HG03045 (cell line): ENCODE measurements around the gene TEX19.
"Not testable (repeated sequence)": the region's sequence is repeated elsewhere in the genome, so short reads cannot be mapped to it uniquely, and the experiment has no call there.

Experiments
- ATAC-seq: cut with Tn5 transposase; IDR thresholded peaks from one replicate; pipeline ENCODE4 v1.9.1; 2021; ENCODE audit warnings: mild to moderate bottlenecking, moderate library complexity; ENCODE audit not compliant: unreplicated experiment

Gene TEX19

DNA sequence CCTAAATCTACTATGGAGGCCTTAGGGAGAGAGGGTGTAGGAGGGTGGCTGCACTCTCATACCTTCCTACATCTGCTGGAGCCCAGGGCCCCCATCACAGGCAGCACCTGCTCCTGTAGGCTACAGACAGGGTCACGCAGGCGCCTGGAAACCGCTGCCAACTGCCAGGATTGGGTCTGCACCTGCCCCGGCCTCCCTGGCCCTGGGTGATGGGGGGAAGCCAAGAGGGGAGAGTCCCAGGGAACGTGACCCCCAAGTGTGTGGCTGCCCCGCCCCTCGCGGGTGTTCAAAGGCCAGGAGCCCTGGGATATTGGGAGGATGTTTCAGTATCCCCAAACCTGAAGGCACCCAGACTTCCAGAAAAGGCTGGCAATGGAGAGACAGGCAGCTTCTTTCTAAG is 5.6 kb upstream of the TEX19 start:
- ATAC-seq: no peak

GRCh38 chr17:82354804-82355308 is 4.2 kb upstream of the TEX19 start:
- no peak for ATAC-seq

GRCh38 chr17:82355770-82356427 is 3.1 kb upstream of the TEX19 start:
- ATAC-seq: no peak

DNA sequence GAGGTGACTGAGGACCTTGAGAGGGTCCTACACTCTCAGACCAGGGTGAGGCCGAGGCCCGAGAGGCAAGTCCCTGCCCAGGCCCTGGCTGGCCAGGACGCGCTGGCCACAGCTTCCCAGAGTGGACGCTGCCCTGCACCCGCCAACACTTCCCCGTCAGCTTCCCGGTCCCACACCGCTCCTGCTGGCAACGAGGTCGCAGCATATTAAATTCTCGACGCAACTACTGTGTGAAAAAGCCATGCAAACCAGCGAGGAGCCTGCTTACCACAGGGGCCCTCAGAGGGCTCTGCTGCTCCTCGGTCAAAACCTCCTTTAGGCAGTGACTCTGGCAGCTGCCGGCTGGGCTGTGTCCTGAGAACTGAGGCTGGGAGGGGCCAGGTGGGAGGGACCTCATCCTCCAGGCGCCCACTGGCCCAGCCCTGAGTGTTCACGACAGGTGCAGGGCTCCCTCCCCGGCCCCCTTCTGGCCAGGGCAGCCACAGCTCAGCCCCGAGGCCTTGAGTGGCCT is 2.1 kb upstream of the TEX19 start:
- no peak for ATAC-seq

- ATAC-seq: no peak
These were observed 1.7 kb upstream of the TEX19 start for GRCh38 chr17:82357394-82357793.

DNA sequence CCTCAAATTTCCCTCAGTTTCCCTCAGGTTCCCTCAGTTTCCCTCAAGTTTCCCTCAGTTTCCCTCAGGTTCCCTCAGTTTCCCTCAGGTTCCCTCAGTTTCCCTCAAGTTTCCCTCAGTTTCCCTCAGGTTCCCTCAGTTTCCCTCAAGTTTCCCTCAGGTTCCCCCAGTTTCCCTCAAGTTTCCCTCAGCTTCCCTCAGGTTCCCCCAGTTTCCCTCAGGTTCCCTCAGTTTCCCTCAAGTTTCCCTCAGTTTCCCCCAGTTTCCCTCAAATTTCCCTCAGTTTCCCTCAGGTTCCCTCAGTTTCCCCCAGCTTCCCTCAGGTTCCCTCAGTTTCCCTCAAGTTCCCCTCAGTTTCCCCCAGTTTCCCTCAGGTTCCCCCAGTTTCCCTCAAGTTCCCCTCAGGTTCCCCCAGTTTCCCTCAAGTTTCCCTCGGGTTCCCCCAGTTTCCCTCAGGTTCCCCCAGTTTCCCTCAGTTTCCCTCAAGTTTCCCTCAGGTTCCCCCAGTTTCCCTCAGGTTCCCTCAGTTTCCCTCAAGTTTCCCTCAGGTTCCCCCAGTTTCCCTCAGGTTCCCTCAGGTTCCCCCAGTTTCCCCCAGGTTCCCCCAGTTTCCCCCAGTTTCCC is 516 bp downstream of the TEX19 start:
- ATAC-seq: not testable (repeated sequence)

DNA sequence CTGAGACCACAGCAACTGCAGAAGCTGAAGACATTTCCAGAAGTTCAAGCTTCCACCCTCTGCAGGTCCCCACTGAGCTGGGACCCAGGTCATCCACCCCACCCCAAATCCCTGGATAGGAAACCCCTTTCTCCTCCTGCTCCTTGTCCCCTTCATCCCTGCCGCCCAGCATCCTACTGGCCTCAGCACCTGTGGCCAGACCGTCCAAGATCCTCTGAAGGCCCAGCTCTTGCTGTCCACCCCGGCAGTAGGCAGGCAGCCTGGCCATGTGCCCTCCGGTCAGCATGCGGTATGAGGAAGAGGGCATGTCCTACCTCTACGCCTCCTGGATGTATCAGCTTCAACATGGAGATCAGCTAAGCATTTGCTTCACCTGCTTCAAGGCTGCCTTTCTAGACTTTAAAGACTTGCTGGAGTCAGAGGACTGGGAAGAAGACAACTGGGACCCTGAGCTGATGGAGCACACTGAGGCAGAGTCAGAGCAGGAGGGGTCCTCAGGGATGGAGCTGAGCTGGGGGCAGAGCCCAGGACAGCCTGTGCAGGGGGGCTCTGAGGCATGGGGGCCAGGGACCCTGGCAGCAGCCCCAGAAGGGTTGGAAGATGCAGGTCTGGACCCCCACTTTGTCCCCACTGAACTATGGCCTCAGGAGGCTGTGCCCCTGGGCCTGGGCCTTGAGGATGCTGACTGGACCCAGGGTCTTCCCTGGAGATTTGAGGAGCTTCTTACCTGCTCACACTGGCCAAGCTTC is 3.0 kb downstream of the TEX19 start:
- ATAC-seq: no peak

GRCh38 chr17:82365606-82366295 is 6.7 kb downstream of the TEX19 start:
- no peak for ATAC-seq

DNA sequence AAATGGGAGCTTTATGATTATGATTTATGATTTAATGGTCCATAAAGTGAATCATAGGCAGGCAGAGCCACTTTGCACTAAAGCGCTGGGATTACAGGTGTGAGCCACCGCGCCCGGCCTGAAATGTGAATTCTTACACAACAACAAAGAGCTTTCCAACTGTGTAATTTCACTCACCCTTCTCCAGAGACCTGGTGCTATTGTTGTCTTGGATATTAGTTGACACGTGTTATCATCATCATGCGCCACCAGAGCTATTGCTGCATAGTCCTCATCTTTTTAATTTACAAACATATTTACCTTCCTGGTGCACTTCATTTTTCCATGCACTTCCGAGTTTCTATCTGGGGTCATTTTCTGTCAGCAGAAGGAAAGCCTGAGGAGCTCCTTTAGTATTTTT is 7.7 kb downstream of the TEX19 start:
- ATAC-seq: no peak

- ATAC-seq: no peak
These were observed 8.9 kb downstream of the TEX19 start for GRCh38 chr17:82367724-82368524.

DNA sequence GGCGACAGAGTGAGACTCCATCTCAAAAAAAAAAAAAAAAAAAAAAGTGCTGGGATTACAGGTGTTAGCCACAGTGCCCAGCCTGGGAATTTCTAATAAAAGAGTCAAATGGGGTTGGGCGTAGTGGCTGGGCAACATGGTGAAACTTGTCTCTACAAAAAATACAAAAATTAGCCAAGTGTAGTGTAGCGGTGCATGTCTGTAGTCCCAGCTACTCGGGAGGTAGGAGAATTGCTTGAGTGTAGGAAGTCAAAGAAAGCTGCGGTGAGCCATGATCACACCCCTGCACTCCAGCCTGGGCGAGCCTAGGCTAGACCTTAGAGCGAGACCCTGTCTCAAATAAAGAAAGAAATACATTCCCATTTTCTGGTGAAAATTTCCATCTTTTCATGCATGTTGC is 10.2 kb downstream of the TEX19 start:
- no peak for ATAC-seq

DNA sequence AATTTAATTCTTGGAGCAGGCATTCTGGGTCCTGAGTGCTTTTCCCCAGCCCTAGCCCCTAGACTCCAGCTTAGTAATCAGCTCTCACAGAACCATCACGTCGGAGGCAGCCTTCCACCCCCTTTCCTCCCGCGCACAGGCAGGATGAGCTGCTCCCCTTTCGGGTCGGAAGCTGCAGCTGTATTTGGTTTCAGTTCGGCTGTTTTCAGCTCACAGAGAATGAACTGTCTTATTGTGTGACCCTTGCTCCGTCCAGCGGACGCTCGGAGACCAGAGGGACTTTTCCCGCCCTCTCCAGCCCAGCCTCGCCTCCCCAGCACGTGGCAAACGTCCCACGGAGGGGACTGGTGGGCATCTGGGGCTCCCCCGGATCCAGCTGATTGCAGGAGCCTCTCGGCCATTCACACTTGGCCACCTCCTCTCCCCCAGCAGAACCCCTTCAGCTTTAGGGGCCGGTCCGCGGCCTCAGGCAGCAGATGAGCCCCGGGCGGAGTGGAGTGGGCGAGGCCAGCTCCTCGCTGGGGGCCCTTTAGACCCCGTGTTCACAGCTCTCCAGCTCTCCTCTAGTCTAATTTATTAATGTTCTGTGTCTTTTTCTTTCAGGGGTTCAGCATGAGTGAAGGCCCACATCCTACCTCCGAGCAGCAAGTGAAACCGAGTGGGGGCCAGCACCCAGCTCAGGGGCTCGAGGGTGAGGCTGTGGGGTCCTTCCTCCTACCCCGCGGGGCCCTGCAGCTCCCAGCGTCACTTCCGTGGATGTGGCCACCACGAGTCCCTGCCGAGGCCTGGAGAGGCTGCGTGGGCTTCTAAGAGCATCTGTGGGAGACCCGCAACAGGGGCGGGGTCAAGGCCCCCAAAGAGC is 11.7 kb downstream of the TEX19 start:
- no peak for ATAC-seq

GRCh38 chr17:82371333-82372248 is 12.5 kb downstream of the TEX19 start, which contains the start of gene UTS2R:
Gene UTS2R (plus strand): TSS chr17:82371765. CDS start chr17:82374325, 2,560 bp downstream.
- ATAC-seq: no peak

DNA sequence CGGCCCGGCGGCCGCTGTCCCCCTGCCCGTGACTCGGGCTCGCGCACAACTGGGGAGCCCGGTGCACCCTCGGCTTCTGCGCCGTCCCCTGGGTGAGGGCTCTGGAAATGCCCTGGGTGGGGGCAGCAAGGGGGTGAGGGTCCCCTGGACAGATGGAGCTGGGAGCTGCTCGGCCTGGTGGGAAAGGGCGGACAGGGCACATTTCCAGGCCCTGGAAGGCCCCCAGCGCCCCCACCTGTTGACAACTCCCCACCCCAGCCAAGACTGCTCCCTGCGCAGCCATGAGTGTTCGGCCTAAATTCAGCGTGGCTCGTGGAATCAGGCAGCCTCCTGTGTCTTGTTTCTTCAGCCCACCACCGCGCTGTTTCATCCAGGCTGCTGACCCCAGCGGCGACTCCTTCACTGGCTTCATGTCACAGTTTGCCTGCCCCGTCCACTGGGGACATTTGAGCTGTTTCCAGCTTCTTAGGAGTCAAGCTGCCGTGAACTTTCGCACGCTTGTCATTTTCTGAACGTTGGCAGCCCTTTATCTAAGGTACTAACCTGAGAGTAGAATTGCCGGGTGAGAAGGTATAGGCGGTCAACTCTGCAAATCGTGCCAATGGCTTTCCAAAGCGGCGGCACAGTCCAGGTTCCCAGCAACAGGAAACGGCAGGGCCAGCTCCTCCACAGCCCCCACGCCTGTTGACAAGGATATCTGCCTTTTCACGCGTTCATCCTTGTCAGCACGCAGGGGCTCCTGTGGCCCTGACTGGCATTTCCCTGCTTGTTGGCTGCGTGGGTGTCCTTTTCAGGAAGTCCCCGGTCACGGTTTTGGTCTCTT is 13.4 kb downstream of the TEX19 start:
- no peak for ATAC-seq

- ATAC-seq: not testable (repeated sequence)
These were observed 14.0 kb downstream of the TEX19 start for GRCh38 chr17:82373072-82373452.

DNA sequence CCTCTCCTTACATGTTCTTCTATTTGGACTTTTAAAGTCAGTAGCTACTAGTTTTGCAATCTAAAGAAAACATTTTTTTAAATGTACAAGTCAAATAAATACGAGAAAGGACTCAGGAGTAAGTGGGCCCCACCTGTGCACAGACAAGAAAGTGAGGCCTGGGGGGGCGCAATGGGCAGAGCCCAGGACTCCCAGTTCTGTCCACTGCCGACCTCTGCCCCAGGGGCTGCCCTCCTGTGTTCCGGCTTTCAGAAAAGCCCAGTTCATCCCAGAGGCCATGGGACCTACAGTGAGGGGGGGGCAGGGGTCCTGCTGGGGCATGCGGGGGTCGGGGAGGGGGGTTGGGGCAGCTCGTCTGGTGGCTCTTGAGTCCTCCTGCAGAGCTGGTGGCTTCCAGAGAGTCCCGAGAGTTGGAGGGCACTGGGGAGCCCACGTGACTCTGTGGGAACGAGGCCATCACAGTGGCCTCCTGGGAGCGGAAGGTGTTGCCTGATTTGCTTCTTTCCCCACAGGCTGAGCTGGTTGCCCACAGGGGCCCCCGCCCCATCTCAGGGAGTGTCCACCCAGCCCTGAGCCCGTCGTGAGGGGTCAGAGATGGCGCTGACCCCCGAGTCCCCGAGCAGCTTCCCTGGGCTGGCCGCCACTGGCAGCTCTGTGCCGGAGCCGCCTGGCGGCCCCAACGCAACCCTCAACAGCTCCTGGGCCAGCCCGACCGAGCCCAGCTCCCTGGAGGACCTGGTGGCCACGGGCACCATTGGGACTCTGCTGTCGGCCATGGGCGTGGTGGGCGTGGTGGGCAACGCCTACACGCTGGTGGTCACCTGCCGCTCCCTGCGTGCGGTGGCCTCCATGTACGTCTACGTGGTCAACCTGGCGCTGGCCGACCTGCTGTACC is 14.9 kb downstream of the TEX19 start:
- no peak for ATAC-seq
